Globus pallidus (tissue), 1 donor: Measurements from ENCODE around the gene ZFPM1.
"Not testable (repeated sequence)": the region's sequence is repeated elsewhere in the genome, so short reads cannot be mapped to it uniquely, and the experiment has no call there.

Source experiments
- DNase-seq: peaks from one replicate; pipeline ENCODE4 v3.0.0-alpha.2; 2015; ENCODE audit warnings: low spot score

Gene ZFPM1

GRCh38 chr16:88511906-88512305 is 58.8 kb downstream of the ZFPM1 start:
- DNase-seq = no peak

GRCh38 chr16:88512728-88513696 is 59.9 kb downstream of the ZFPM1 start:
- no peak for DNase-seq

GRCh38 chr16:88514070-88514469 is 61.0 kb downstream of the ZFPM1 start:
- DNase-seq = no peak

GRCh38 chr16:88514526-88515232 is 61.6 kb downstream of the ZFPM1 start:
- no peak for DNase-seq

GRCh38 chr16:88515371-88515770 is 62.3 kb downstream of the ZFPM1 start:
- DNase-seq = no peak

- DNase-seq = no peak
Observed at GRCh38 chr16:88515925-88516594, 63.0 kb downstream of the ZFPM1 start.

GRCh38 chr16:88516601-88517061 is 63.6 kb downstream of the ZFPM1 start:
- no peak for DNase-seq

GRCh38 chr16:88517208-88517774 is 64.2 kb downstream of the ZFPM1 start:
- not testable (repeated sequence) for DNase-seq

GRCh38 chr16:88518411-88519111 is 65.5 kb downstream of the ZFPM1 start:
- not testable (repeated sequence) for DNase-seq

- no peak for DNase-seq
Observed at GRCh38 chr16:88519240-88519639, 66.2 kb downstream of the ZFPM1 start.

- DNase-seq = no peak
Observed at GRCh38 chr16:88519938-88520653, 67.0 kb downstream of the ZFPM1 start.

GRCh38 chr16:88521674-88522073 is 68.6 kb downstream of the ZFPM1 start:
- no peak for DNase-seq

- DNase-seq = no peak
Observed at GRCh38 chr16:88522276-88522949, 69.3 kb downstream of the ZFPM1 start.

GRCh38 chr16:88523309-88524161 is 70.5 kb downstream of the ZFPM1 start:
- no peak for DNase-seq

- no peak for DNase-seq
Observed at GRCh38 chr16:88524274-88524972, 71.3 kb downstream of the ZFPM1 start.

GRCh38 chr16:88524973-88525662 is 72.0 kb downstream of the ZFPM1 start:
- no peak for DNase-seq

- no peak for DNase-seq
Observed at GRCh38 chr16:88525663-88525990, 72.5 kb downstream of the ZFPM1 start.
